ENCODE data around the gene FBXL3. TPM values are rescaled to one million over a fixed set of nuclear protein-coding genes. Genes with fewer than 3 reads are reported as not detected.

Gene FBXL3
- total RNA-seq = 10 to 100 TPM; 36.3 to 40.2 (median 36.7) TPM
- polyA plus RNA-seq = 19.7 TPM
- long read RNA-seq, donor 1, transcript FBXL3-201 (5 exons, 3,503 nt) = major isoform, 57 of 86 reads
- long read RNA-seq, donor 1, partial matches to known transcripts = 2 of 86 reads
- long read RNA-seq, donor 1, other reads (novel, unspliced or antisense) = 24 of 86 reads
- long read RNA-seq, donor 2, transcript FBXL3-201 (5 exons, 3,503 nt) = major isoform, 27 of 33 reads
- long read RNA-seq, donor 2, partial matches to known transcripts = 0 of 33 reads
- long read RNA-seq, donor 2, other reads (novel, unspliced or antisense) = 6 of 33 reads
- long read RNA-seq, donor 3, partial matches to known transcripts = 1 of 12 reads
- long read RNA-seq, donor 3, other reads (novel, unspliced or antisense) = 9 of 12 reads
- long read RNA-seq, donor 4, transcript FBXL3-201 (5 exons, 3,503 nt) = major isoform, 17 of 23 reads
- long read RNA-seq, donor 4, partial matches to known transcripts = 0 of 23 reads
- long read RNA-seq, donor 4, other reads (novel, unspliced or antisense) = 5 of 23 reads

GRCh38 chr13:77026861-77027621 is at the start of gene FBXL3:
Gene FBXL3 (minus strand): TSS chr13:77027159. CDS start chr13:77021860, 5,299 bp downstream.
- Histone ChIP-seq H3K27me3 (ENCODE audit: control insufficient read depth, insufficient read depth) (no peaks in the 10 kb centered on the region), H3K27ac (ENCODE audit: low read length) (peak within 1 kb of the TSS; percentile 100), H3K4me3 (ENCODE audit: low read length) (peak within 1 kb of the TSS; percentile 99), H3K9me3 (ENCODE audit: control insufficient read depth, low read length) (no peaks in the 10 kb centered on the region), H3K4me1 (ENCODE audit: control insufficient read depth, insufficient read depth, low read length) (peaks cover 10% of the 10 kb centered on the region)
- intact Hi-C loops (cut with DNase I) = no loop called here
- WGBS = under 1% methylated on average over 74 of the region's 74 CpGs
- DNase-seq = peak; percentile 88 to 95 (median 94)
- peak; percentile 91 to 93 for ATAC-seq

GRCh38 chr13:77067519-77067918 is 40.6 kb upstream of the FBXL3 start:
- 65% methylated on average over 2 of the region's 2 CpGs for WGBS
- Histone ChIP-seq H3K27ac (ENCODE audit: low read length) (no peak overlapping the region), H3K4me3 (ENCODE audit: low read length) (no peak overlapping the region), H3K27me3 (ENCODE audit: control insufficient read depth, insufficient read depth) (no peaks in the 10 kb centered on the region), H3K9me3 (ENCODE audit: control insufficient read depth, low read length) (no peaks in the 10 kb centered on the region), H3K4me1 (ENCODE audit: control insufficient read depth, insufficient read depth, low read length) (no peaks in the 10 kb centered on the region)
- ATAC-seq (peak; percentile 37 to 84), DNase-seq (no peak)
- intact Hi-C loops (cut with DNase I) = loop anchor here in 1 of 4 donors (10.0 kb wide), 1 partner anchor 117 kb away; no protein-coding TSS in a partner anchor

- no peak overlapping the region for H3K27ac ChIP-seq (ENCODE audit: low read length)
- no peak for ATAC-seq
- no peaks in the 10 kb centered on the region for H3K9me3 ChIP-seq (ENCODE audit: control insufficient read depth, low read length)
- H3K4me1 ChIP-seq (ENCODE audit: control insufficient read depth, insufficient read depth, low read length) = no peaks in the 10 kb centered on the region
- no peak for DNase-seq
- intact Hi-C loops (cut with DNase I) = loop anchor here in 1 of 4 donors (10.0 kb wide), 1 partner anchor 119 kb away; no protein-coding TSS in a partner anchor
- H3K27me3 ChIP-seq (ENCODE audit: control insufficient read depth, insufficient read depth) = no peaks in the 10 kb centered on the region
- no peak overlapping the region for H3K4me3 ChIP-seq (ENCODE audit: low read length)
- WGBS = 65% methylated on average over 5 of the region's 5 CpGs
Observed at GRCh38 chr13:77065461-77066147, 38.6 kb upstream of the FBXL3 start.

GRCh38 chr13:77062097-77062496 is 35.1 kb upstream of the FBXL3 start:
- no peak for ATAC-seq
- DNase-seq = no peak
- 100% methylated on average over 1 of the region's 1 CpG for WGBS
- intact Hi-C loops (cut with DNase I) = loop anchor here in 1 of 4 donors (10.0 kb wide), 1 partner anchor 123 kb away; no protein-coding TSS in a partner anchor
- Histone ChIP-seq H3K27me3 (ENCODE audit: control insufficient read depth, insufficient read depth) (no peaks in the 10 kb centered on the region), H3K27ac (ENCODE audit: low read length) (no peak overlapping the region), H3K4me1 (ENCODE audit: control insufficient read depth, insufficient read depth, low read length) (no peaks in the 10 kb centered on the region), H3K4me3 (ENCODE audit: low read length) (no peak overlapping the region), H3K9me3 (ENCODE audit: control insufficient read depth, low read length) (no peaks in the 10 kb centered on the region)

GRCh38 chr13:77061362-77061761 is 34.4 kb upstream of the FBXL3 start:
- ATAC-seq = no peak
- DNase-seq = no peak
- H3K4me1 ChIP-seq (ENCODE audit: control insufficient read depth, insufficient read depth, low read length) = no peaks in the 10 kb centered on the region

GRCh38 chr13:77056886-77057285 is 29.9 kb upstream of the FBXL3 start:
- intact Hi-C loops (cut with DNase I) = no loop called here
- Histone ChIP-seq H3K27ac (ENCODE audit: low read length) (no peak overlapping the region), H3K4me1 (ENCODE audit: control insufficient read depth, insufficient read depth, low read length) (no peaks in the 10 kb centered on the region), H3K27me3 (ENCODE audit: control insufficient read depth, insufficient read depth) (no peaks in the 10 kb centered on the region), H3K4me3 (ENCODE audit: low read length) (no peak overlapping the region), H3K9me3 (ENCODE audit: control insufficient read depth, low read length) (no peaks in the 10 kb centered on the region)
- 85% methylated on average over 3 of the region's 3 CpGs for WGBS
- DNase-seq (no peak), ATAC-seq (no peak)

More at GRCh38 chr13:77061362-77061761, 34.4 kb upstream of the FBXL3 start:
- no peak overlapping the region for H3K27ac ChIP-seq (ENCODE audit: low read length)
- H3K9me3 ChIP-seq (ENCODE audit: control insufficient read depth, low read length) = no peaks in the 10 kb centered on the region
- intact Hi-C loops (cut with DNase I) = loop anchor here in 1 of 4 donors (10.0 kb wide), 1 partner anchor 123 kb away; no protein-coding TSS in a partner anchor
- H3K4me3 ChIP-seq (ENCODE audit: low read length) = no peak overlapping the region
- H3K27me3 ChIP-seq (ENCODE audit: control insufficient read depth, insufficient read depth) = no peaks in the 10 kb centered on the region
- 92% methylated on average over 2 of the region's 2 CpGs for WGBS

- Histone ChIP-seq H3K27me3 (ENCODE audit: control insufficient read depth, insufficient read depth) (no peaks in the 10 kb centered on the region), H3K4me1 (ENCODE audit: control insufficient read depth, insufficient read depth, low read length) (no peaks in the 10 kb centered on the region), H3K4me3 (ENCODE audit: low read length) (no peak overlapping the region), H3K27ac (ENCODE audit: low read length) (no peak overlapping the region), H3K9me3 (ENCODE audit: control insufficient read depth, low read length) (no peaks in the 10 kb centered on the region)
- no peak for DNase-seq
- 66% methylated on average over 3 of the region's 3 CpGs for WGBS
- intact Hi-C loops (cut with DNase I) = no loop called here
- no peak for ATAC-seq
Observed at GRCh38 chr13:77056382-77056781, 29.4 kb upstream of the FBXL3 start.

- 93% methylated on average over 2 of the region's 2 CpGs for WGBS
- intact Hi-C loops (cut with DNase I) = no loop called here
- no peak for ATAC-seq
- Histone ChIP-seq H3K27me3 (ENCODE audit: control insufficient read depth, insufficient read depth) (no peaks in the 10 kb centered on the region), H3K4me1 (ENCODE audit: control insufficient read depth, insufficient read depth, low read length) (no peaks in the 10 kb centered on the region), H3K4me3 (ENCODE audit: low read length) (no peak overlapping the region), H3K27ac (ENCODE audit: low read length) (no peak overlapping the region), H3K9me3 (ENCODE audit: control insufficient read depth, low read length) (no peaks in the 10 kb centered on the region)
- DNase-seq = no peak
Observed at GRCh38 chr13:77055158-77055557, 28.2 kb upstream of the FBXL3 start.

- no peaks in the 10 kb centered on the region for H3K4me1 ChIP-seq (ENCODE audit: control insufficient read depth, insufficient read depth, low read length)
- ATAC-seq (no peak), DNase-seq (no peak)
- intact Hi-C loops (cut with DNase I) = no loop called here
- 91% methylated on average over 4 of the region's 4 CpGs for WGBS
- H3K4me3 ChIP-seq (ENCODE audit: low read length) = no peak overlapping the region
- no peaks in the 10 kb centered on the region for H3K9me3 ChIP-seq (ENCODE audit: control insufficient read depth, low read length)
- H3K27me3 ChIP-seq (ENCODE audit: control insufficient read depth, insufficient read depth) = no peaks in the 10 kb centered on the region
- H3K27ac ChIP-seq (ENCODE audit: low read length) = no peak overlapping the region
Observed at GRCh38 chr13:77053192-77053591, 26.2 kb upstream of the FBXL3 start.

- peak in 1 of 3 donors; percentile 49 for DNase-seq
- H3K9me3 ChIP-seq (ENCODE audit: control insufficient read depth, low read length) = no peaks in the 10 kb centered on the region
- H3K4me3 ChIP-seq (ENCODE audit: low read length) = no peak overlapping the region
- 64% methylated on average over 4 of the region's 4 CpGs for WGBS
- H3K27me3 ChIP-seq (ENCODE audit: control insufficient read depth, insufficient read depth) = no peaks in the 10 kb centered on the region
- ATAC-seq = peak; percentile 52 to 57
- no peak overlapping the region for H3K27ac ChIP-seq (ENCODE audit: low read length)
- intact Hi-C loops (cut with DNase I) = no loop called here
- H3K4me1 ChIP-seq (ENCODE audit: control insufficient read depth, insufficient read depth, low read length) = no peaks in the 10 kb centered on the region
Observed at GRCh38 chr13:77048681-77049080, 21.7 kb upstream of the FBXL3 start.
